Measurements from ENCODE around the gene ICA1L.

The ICA1L gene

GRCh38 chr2:202821206-202822160 is 50.1 kb downstream of the ICA1L start:
- no peak for DNase-seq (ENCODE audit: low spot score)
- in situ Hi-C loops (cut with MboI; ENCODE audit: low sequenced_read_pairs, unreplicated experiment), result no loop called here
- no peak for TF ChIP-seq CTCF (IDR thresholded peaks at IDR 0.05; ENCODE audit: borderline replicate concordance, control extremely low read depth, extremely low read depth, insufficient read depth, missing control alignments)

- in situ Hi-C loops (cut with MboI; ENCODE audit: low sequenced_read_pairs, unreplicated experiment), result no loop called here
- no peak for TF ChIP-seq CTCF (IDR thresholded peaks at IDR 0.05; ENCODE audit: borderline replicate concordance, control extremely low read depth, extremely low read depth, insufficient read depth, missing control alignments)
- no peak for DNase-seq (ENCODE audit: low spot score)
Observed at GRCh38 chr2:202818321-202818720, 53.2 kb downstream of the ICA1L start.

DNA sequence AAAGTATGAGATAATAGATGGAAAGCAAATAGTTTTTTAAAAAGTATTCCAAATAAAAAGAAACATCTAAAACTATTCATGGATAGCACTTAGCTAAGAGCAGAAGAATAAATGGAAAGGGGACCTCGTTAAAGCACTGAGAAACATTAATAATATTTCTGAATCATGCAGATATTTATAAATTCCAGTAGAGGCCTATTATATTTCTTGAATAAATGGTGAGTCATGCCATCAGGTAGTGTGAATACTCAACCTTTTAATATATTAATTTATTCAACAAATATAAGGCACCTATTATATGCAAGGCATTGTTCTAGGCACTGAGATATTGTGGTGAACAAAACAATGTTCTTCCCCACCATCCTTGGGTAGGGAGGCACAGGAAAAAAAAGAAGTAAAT is 53.8 kb downstream of the ICA1L start:
- no peak for TF ChIP-seq CTCF (IDR thresholded peaks at IDR 0.05; ENCODE audit: borderline replicate concordance, control extremely low read depth, extremely low read depth, insufficient read depth, missing control alignments)
- in situ Hi-C loops (cut with MboI; ENCODE audit: low sequenced_read_pairs, unreplicated experiment), result no loop called here
- DNase-seq (ENCODE audit: low spot score), result no peak

- no peak for TF ChIP-seq CTCF (IDR thresholded peaks at IDR 0.05; ENCODE audit: borderline replicate concordance, control extremely low read depth, extremely low read depth, insufficient read depth, missing control alignments)
- DNase-seq (ENCODE audit: low spot score), result no peak
- in situ Hi-C loops (cut with MboI; ENCODE audit: low sequenced_read_pairs, unreplicated experiment), result no loop called here
Observed at GRCh38 chr2:202815548-202816360, 55.8 kb downstream of the ICA1L start.

- TF ChIP-seq CTCF (IDR thresholded peaks at IDR 0.05; ENCODE audit: borderline replicate concordance, control extremely low read depth, extremely low read depth, insufficient read depth, missing control alignments), result no peak
- DNase-seq (ENCODE audit: low spot score), result no peak
- in situ Hi-C loops (cut with MboI; ENCODE audit: low sequenced_read_pairs, unreplicated experiment), result no loop called here
Observed at GRCh38 chr2:202814226-202814625, 57.3 kb downstream of the ICA1L start.

DNA sequence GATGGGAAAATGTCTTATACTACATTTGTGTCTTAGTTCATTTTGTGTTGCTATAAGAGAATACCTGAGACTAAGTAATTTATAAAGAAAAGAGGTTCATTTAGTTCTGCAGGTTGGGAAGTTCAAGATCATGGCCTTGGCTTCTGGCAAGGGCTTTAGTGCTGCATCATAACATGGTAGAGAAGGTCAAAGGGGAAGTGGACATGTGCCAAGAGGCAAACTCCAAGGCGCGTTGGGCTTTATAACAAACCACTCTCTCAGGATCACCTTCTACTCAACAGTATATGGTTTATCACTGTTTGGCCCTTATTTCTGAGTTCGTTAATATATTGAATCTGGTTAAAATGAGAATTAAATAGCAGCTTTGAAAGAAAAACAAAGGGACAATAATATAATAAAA is 58.2 kb downstream of the ICA1L start:
- DNase-seq (ENCODE audit: low spot score), result no peak
- no peak for TF ChIP-seq CTCF (IDR thresholded peaks at IDR 0.05; ENCODE audit: borderline replicate concordance, control extremely low read depth, extremely low read depth, insufficient read depth, missing control alignments)
- in situ Hi-C loops (cut with MboI; ENCODE audit: low sequenced_read_pairs, unreplicated experiment), result no loop called here

All from GM13976 (cell line).